ENCODE data around the gene FSIP1. TPM values are rescaled to one million over a fixed set of nuclear protein-coding genes. Genes with fewer than 3 reads are reported as not detected.

FSIP1 gene
- total RNA-seq, 2 donors from 2014 or later = 0.77 to 1.7 TPM

DNA sequence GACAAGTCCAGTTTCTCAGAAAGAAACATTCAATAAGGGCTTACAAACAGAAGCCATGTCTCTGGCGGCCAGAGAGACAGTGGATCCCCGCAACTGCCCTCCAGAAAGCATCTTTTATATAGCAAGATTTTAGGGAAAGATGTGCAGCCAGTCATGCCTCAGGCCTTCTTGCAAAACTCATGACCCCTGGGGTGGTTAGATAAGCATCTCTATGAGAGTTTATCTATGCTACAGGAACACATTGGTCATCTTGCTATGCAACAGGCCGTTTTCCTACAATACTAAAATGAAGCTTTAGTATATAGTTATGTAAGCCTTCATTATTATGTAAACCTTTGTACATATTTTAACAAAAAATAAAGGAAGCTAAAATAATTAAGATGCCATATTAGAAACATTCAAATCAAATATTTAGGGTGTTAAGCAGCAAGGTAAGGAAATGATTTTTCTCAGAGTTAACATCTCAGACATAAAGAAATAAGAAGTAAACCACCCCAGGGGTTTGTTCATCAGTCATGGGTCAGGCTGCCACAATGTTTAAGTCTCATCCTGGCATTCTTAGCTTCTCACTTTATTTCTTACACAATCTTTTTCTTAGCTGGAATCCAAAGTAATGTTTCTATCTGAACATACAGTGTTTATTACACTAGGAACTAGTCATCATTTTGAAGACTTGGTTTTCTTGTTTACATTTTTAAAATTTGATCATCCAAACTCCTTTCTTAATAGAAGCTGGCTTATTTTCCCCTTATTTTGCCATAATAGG lies 6.3 kb upstream of the FSIP1 start:
- H3K9me3 ChIP-seq (ENCODE audit: control insufficient read depth, low read length) = no peaks in the 10 kb centered on the region
- WGBS, 2 experiments (ENCODE audit: insufficient coverage in 1 of 2, insufficient read length in 1 of 2) = 88 to 96% methylated on average over 2 of the region's 3 CpGs
- TF ChIP-seq, protein P1, sequence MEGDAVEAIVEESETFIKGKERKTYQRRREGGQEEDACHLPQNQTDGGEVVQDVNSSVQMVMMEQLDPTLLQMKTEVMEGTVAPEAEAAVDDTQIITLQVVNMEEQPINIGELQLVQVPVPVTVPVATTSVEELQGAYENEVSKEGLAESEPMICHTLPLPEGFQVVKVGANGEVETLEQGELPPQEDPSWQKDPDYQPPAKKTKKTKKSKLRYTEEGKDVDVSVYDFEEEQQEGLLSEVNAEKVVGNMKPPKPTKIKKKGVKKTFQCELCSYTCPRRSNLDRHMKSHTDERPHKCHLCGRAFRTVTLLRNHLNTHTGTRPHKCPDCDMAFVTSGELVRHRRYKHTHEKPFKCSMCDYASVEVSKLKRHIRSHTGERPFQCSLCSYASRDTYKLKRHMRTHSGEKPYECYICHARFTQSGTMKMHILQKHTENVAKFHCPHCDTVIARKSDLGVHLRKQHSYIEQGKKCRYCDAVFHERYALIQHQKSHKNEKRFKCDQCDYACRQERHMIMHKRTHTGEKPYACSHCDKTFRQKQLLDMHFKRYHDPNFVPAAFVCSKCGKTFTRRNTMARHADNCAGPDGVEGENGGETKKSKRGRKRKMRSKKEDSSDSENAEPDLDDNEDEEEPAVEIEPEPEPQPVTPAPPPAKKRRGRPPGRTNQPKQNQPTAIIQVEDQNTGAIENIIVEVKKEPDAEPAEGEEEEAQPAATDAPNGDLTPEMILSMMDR (conservative IDR thresholded peaks at IDR 0.05) = no peak
- no peak for DNase-seq
- no peak overlapping the region for H3K27ac Mint-ChIP-seq
- peaks cover 58% of the 10 kb centered on the region for H3K4me1 Mint-ChIP-seq
- H3K27ac ChIP-seq (ENCODE audit: low read depth, low read length) = no peak overlapping the region
- no peaks in the 10 kb centered on the region for H3K4me1 ChIP-seq (ENCODE audit: control insufficient read depth, insufficient read depth, low read length)
- H3K4me3 ChIP-seq (ENCODE audit: low read length) = no peak overlapping the region
- no peaks in the 10 kb centered on the region for H3K36me3 ChIP-seq (ENCODE audit: control insufficient read depth, insufficient read depth, low read length)
- H3K36me3 Mint-ChIP-seq (ENCODE audit: low read depth) = no peaks in the 10 kb centered on the region
- H3K4me3 Mint-ChIP-seq = no peak overlapping the region
- H3K27me3 ChIP-seq (ENCODE audit: control insufficient read depth, insufficient read depth, low read length, poor library complexity, severe bottlenecking) = no peaks in the 10 kb centered on the region
- H3K9me3 Mint-ChIP-seq = no peaks in the 10 kb centered on the region
- no peaks in the 10 kb centered on the region for H3K27me3 Mint-ChIP-seq (ENCODE audit: insufficient read depth)
- no peak overlapping the region for H3K9ac ChIP-seq (ENCODE audit: extremely low read depth, low read length, poor library complexity, severe bottlenecking)

DNA sequence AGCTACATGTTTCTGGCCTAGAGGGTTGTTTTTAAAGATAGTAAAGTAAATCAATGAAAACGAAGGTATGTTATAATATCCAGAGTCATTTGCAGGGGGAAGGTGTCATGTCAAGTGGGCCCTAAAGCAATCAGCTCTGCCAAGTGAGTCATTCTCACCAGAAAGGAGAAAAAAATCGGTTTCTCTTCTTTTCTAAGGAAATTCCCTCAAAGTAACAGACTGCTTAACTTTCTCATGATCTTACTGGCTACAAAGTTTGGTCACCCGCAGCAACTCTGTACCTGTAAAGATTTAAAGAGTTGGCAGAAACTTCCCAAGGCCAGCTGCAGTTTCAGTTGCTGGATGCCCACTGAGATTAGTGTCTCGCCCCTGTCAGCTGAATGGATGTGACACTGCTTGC lies 5.5 kb upstream of the FSIP1 start:
- no peak overlapping the region for H3K4me3 ChIP-seq (ENCODE audit: low read length)
- Mint-ChIP-seq H3K27ac (peak overlapping the region; percentile 74), H3K4me3 (no peak overlapping the region), H3K36me3 (ENCODE audit: low read depth) (no peaks in the 10 kb centered on the region), H3K9me3 (no peaks in the 10 kb centered on the region), H3K27me3 (ENCODE audit: insufficient read depth) (no peaks in the 10 kb centered on the region), H3K4me1 (peaks cover 64% of the 10 kb centered on the region)
- H3K27me3 ChIP-seq (ENCODE audit: control insufficient read depth, insufficient read depth, low read length, poor library complexity, severe bottlenecking) = no peaks in the 10 kb centered on the region
- no peaks in the 10 kb centered on the region for H3K4me1 ChIP-seq (ENCODE audit: control insufficient read depth, insufficient read depth, low read length)
- no peaks in the 10 kb centered on the region for H3K36me3 ChIP-seq (ENCODE audit: control insufficient read depth, insufficient read depth, low read length)
- TF ChIP-seq, protein P1 (conservative IDR thresholded peaks at IDR 0.05) = no peak
- no peak overlapping the region for H3K9ac ChIP-seq (ENCODE audit: extremely low read depth, low read length, poor library complexity, severe bottlenecking)
- DNase-seq = no peak
- no peak overlapping the region for H3K27ac ChIP-seq (ENCODE audit: low read depth, low read length)
- WGBS, 2 experiments (ENCODE audit: insufficient coverage in 1 of 2, insufficient read length in 1 of 2) = 76 to 77% methylated on average over 4 of the region's 4 CpGs
- no peaks in the 10 kb centered on the region for H3K9me3 ChIP-seq (ENCODE audit: control insufficient read depth, low read length)

DNA sequence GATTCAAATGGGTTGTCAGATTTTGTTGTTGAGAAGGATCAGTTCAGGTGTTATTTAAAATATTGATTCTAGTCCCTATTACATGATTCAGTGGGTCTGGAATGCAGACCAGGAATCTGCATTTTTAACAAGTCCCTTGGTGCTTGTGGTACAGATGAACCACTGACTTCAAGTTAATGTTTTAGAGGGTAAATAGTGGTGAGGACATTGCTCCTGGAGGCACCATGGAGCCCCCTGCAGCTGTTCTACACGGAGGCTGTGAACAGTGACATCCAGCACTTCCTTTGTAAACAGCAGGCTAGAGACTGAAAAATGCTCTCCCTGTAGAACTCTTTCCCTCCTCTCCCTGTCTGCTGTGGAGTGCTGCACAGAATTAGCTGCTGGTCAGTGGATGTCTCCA lies 4.8 kb upstream of the FSIP1 start:
- WGBS, 2 experiments (ENCODE audit: insufficient coverage in 1 of 2, insufficient read length in 1 of 2) = 0% methylated on average over 1 of the region's 1 CpG; no CpG with 5 or more reads in 1 of the 2 experiments
- TF ChIP-seq, protein P1 (conservative IDR thresholded peaks at IDR 0.05) = no peak
- no peaks in the 10 kb centered on the region for H3K9me3 Mint-ChIP-seq
- H3K27me3 ChIP-seq (ENCODE audit: control insufficient read depth, insufficient read depth, low read length, poor library complexity, severe bottlenecking) = no peaks in the 10 kb centered on the region
- H3K27ac ChIP-seq (ENCODE audit: low read depth, low read length) = no peak overlapping the region
- H3K27me3 Mint-ChIP-seq (ENCODE audit: insufficient read depth) = no peaks in the 10 kb centered on the region
- no peak overlapping the region for H3K9ac ChIP-seq (ENCODE audit: extremely low read depth, low read length, poor library complexity, severe bottlenecking)
- no peaks in the 10 kb centered on the region for H3K4me1 ChIP-seq (ENCODE audit: control insufficient read depth, insufficient read depth, low read length)
- H3K4me3 Mint-ChIP-seq = no peak overlapping the region
- DNase-seq = peak; percentile 70
- no peak overlapping the region for H3K4me3 ChIP-seq (ENCODE audit: low read length)
- H3K36me3 ChIP-seq (ENCODE audit: control insufficient read depth, insufficient read depth, low read length) = no peaks in the 10 kb centered on the region
- no peaks in the 10 kb centered on the region for H3K9me3 ChIP-seq (ENCODE audit: control insufficient read depth, low read length)
- peak overlapping the region; percentile 74 for H3K27ac Mint-ChIP-seq
- no peaks in the 10 kb centered on the region for H3K36me3 Mint-ChIP-seq (ENCODE audit: low read depth)
- H3K4me1 Mint-ChIP-seq = peaks cover 64% of the 10 kb centered on the region
